NCI-H2227 (cell line): ENCODE data around the gene EN1.
A peak's percentile ranks its signal among the peaks of the same experiment; 100 is the strongest.

ENCODE experiments used
- DNase-seq: peaks from one replicate; lab custom pipeline; 2025; ENCODE audit not compliant: unreplicated experiment; lab: John Stamatoyannopoulos, UW

Gene EN1

GRCh38 chr2:118843483-118844132 is 3.8 kb downstream of the EN1 start:
- no peak for DNase-seq

- DNase-seq: peak; percentile 21
Measured at GRCh38 chr2:118842661-118843482, 4.6 kb downstream of the EN1 start.

GRCh38 chr2:118841828-118842461 is 5.5 kb downstream of the EN1 start:
- DNase-seq: no peak

GRCh38 chr2:118841450-118841827 is 6.0 kb downstream of the EN1 start:
- no peak for DNase-seq

GRCh38 chr2:118838741-118839455 is 8.6 kb downstream of the EN1 start:
- DNase-seq: no peak

GRCh38 chr2:118837621-118838020 is 9.8 kb downstream of the EN1 start:
- DNase-seq: no peak

- no peak for DNase-seq
Measured at GRCh38 chr2:118837067-118837466, 10.4 kb downstream of the EN1 start.

- DNase-seq: no peak
Measured at GRCh38 chr2:118836411-118836930, 11.0 kb downstream of the EN1 start.

- no peak for DNase-seq
Measured at GRCh38 chr2:118835746-118836410, 11.6 kb downstream of the EN1 start.

GRCh38 chr2:118834901-118835745 is 12.3 kb downstream of the EN1 start:
- no peak for DNase-seq

- no peak for DNase-seq
Measured at GRCh38 chr2:118834440-118834810, 13.0 kb downstream of the EN1 start.

GRCh38 chr2:118833716-118834439 is 13.6 kb downstream of the EN1 start:
- DNase-seq: no peak

- no peak for DNase-seq
Measured at GRCh38 chr2:118832791-118833715, 14.4 kb downstream of the EN1 start.

- no peak for DNase-seq
Measured at GRCh38 chr2:118832071-118832790, 15.2 kb downstream of the EN1 start.

- no peak for DNase-seq
Measured at GRCh38 chr2:118830881-118831280, 16.6 kb downstream of the EN1 start.

- DNase-seq: no peak
Measured at GRCh38 chr2:118830118-118830517, 17.3 kb downstream of the EN1 start.

GRCh38 chr2:118826093-118826492 is 21.4 kb downstream of the EN1 start:
- DNase-seq: no peak
